Fibroblast of the conjunctiva (primary cell): ENCODE results near the gene P2RX1.
"Not testable (repeated sequence)": the region's sequence is repeated elsewhere in the genome, so short reads cannot be mapped to it uniquely, and the experiment has no call there.

Source experiments
- DNase-seq: peaks from one replicate; pipeline ENCODE4 v3.0.0-alpha.2; 2010; ENCODE audit warnings: low read depth

Gene P2RX1

DNA sequence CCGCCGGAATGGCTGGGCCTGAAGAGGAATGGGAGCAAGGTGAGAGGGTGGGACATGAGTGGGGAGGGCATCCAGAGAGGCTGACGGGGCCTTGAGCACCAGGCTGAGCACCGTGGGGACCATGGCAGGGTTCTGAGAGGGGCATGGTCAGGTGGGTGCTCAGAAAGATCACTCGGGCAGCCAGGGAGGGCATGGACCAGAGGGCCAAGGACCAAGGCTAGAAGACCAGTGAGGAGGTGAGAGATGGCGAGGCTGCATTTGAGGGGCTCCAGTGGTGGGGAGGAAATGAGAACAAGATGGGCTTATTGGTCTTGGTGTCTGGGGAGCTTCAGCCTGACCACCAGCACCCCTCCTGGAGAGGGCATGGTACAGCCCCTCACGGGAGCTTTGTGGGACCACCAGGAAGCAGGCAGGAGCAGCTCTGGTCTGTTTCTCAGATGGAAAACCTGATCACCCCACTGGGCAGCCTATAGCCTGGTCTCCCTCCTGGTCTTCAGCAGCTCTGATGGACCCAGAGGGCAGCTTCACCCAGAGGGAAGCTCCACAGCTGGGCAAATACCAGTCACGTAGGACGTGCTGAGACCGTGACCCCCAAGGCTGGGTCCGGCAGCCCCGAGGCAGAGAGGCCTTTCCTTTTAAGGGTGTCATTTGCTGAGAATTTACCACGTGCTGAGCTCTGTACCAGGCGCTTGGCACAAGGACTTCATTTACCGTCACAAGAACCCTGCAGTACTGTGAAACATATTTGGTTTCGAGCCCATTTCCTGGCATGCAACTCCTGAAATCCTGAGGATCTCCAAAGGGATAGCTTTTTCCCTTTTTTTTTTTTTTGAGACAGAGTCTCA is 58.8 kb downstream of the P2RX1 start:
- DNase-seq: no peak

DNA sequence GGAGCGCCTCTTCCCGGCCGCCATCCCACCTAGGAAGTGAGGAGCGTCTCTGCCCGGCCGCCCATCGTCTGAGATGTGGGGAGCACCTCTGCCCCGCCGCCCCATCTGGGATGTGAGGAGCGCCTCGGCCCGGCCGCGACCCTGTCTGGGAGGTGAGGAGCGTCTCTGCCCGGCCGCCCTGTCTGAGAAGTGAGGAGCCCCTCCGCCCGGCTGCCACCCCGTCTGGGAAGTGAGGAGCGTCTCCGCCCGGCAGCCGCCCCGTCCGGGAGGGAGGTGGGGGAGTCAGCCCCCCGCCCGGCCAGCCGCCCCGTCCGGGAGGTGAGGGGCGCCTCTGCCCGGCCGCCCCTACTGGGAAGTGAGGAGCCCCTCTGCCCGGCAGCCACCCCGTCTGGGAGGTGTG is 62.1 kb downstream of the P2RX1 start:
- DNase-seq: not testable (repeated sequence)

DNA sequence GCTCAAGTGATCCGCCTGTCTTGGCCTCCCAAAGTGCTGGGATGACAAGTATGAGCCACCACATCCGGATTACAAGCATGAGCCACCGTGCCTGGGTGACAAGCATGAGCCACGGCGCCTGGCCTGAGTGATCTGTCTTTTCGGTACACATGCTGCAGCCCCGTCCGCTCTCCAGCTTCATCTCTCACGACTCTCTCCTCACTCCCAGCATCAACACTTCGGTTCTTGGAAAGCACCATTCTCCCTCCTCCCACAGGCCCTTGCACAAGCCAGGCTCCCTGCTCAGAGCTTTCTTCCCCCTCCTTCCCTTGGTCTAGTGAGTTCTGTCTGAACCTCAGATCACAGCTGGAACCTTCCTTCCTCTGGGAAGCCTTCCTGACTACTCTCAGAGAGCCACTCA is 63.7 kb downstream of the P2RX1 start:
- DNase-seq: no peak

DNA sequence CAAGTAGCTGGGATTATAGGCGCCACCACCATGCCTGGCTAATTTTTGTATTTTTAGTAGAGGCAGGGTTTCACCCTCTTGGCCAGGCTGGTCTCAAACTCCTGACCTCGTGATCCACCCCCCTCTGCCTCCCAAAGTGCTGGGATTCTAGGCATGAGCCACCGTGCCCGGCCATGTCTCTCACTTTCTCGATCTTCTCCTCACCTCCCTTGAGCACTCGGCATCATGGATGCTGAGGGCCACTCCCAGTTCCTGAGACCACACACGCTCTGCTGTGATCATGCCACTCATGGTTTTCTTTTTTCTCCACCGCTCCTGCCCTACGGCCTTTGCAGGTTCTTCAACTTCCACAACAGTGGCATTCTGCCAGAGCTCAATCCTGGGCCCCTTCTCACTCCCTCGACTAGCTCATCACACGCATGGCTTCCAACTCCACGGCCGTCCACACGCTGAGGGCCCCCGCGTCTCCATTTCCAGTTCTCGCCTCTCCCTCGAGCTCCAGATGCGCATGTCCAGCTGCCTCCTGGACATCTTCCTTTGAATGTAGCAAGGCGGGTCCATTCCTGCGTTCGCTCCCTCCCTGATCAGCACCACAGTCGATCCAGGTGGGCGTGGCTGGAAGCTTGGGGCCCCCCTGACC is 64.7 kb downstream of the P2RX1 start:
- DNase-seq: no peak

DNA sequence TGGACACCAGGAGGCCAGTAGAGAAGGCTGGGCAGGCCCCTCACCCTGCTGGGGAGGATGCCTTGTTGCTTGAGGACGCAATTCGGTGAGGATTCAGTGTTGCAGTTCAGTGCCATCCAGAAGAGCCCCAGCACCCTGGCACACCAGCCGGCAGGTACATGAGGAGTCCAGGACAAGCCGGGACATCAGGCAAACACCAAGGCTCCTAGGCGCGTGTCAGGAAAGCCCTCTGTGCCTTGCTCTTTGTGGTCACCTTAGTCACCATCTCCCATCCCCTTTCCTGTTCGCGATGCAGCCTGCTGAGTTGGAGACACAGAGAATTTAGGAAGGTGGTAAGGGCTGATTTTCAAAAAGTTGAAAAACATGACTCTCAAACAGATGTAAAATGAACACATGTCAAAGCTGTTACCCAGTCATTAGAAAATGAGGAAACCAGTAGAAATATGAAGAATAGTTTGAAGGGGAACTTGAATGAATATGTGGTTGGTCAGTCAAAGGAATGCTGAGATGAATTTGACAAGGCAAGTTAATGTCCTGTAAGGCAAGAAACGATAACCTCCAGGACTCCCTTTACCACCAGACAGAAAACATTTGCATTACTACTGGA is 67.9 kb downstream of the P2RX1 start:
- no peak for DNase-seq

DNA sequence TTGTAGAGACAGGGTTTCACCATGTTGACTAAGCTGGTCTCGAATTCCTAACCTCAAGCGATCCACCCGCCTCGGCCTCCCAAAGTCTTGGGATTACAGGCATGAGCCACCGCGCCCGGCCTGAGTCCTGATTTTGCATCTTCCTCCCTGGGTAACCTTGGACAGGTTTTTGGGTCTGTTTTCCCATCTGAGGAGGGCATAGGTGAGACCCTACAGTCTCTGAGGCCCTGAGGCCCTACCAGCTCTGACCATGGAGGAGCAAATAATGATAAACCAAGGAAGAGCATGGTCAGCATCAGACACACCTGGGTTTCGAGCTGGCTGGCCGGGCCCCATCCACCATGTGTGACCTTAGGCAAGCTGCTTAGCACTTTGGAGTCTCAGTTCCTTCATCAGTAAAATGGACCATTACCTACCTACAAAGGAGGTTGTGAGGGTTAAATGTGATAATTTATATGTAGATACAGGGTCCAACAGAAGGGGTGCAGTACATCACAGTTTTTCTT is 69.0 kb downstream of the P2RX1 start:
- DNase-seq: no peak
